HG02571 (cell line): ENCODE measurements around the gene MPLKIP.
"Not testable (repeated sequence)": the region's sequence is repeated elsewhere in the genome, so short reads cannot be mapped to it uniquely, and the experiment has no call there.

ENCODE experiments used
- ATAC-seq: cut with Tn5 transposase; IDR thresholded peaks from one replicate; pipeline ENCODE4 v1.9.1; 2021; ENCODE audit warnings: mild to moderate bottlenecking, moderate library complexity; ENCODE audit not compliant: unreplicated experiment

Gene MPLKIP

DNA sequence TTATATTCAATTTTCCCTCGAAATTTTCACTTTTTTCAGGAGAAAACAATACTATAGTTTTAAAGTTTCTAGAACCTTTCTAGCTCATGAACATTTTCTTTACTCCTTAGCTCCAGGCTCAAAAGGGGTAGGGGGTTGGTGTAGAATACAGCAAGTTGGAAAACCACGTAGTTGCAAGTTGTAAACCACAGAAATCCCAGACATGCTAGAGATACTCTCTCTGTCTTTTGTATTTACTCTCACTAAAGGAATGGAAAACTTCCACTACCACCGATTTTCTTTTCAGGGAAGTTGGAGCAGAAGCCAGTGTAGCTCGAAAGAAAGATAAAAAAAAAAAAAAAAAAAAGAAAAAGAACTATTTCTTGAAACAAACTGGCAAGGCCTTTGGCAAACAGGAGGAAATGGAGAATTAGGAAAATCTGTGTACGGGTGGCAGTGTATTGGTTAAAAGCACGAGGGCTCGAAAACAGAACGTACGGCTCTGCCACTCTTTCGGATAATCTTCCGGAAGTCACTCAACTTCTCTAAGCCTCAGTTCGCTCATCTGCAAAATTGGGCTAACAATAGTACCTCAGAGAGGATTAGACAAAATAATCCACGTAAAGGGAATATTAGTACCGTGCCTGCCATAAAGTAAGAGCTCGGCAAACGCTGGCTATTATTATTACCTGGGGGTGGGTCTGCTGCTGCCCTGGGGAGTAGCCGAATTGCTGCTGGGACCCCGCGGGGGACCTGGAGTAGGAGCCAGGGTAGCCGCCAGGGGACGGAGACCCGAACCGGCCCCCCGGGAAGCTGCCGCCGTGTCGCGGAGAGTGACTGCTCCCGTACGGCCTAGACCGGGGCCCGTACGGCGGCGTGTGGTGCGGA lies 628 bp downstream of the MPLKIP start:
- ATAC-seq = peak; percentile 47

DNA sequence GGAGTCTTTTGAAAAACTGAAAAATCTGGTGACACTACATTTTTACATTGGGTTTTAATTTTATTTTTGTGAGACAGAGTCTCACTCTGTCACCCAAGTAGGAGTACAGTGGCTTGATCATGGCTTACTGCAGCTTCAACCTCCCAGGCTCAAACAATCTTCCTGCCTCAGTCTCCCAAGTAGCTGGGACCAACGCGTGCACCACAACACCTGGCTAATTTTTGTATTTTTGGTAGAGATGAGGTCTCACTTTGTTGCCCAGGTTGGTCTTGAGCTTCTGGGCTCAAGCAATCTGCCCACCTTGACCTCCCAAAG lies 11.5 kb downstream of the MPLKIP start:
- ATAC-seq = no peak

DNA sequence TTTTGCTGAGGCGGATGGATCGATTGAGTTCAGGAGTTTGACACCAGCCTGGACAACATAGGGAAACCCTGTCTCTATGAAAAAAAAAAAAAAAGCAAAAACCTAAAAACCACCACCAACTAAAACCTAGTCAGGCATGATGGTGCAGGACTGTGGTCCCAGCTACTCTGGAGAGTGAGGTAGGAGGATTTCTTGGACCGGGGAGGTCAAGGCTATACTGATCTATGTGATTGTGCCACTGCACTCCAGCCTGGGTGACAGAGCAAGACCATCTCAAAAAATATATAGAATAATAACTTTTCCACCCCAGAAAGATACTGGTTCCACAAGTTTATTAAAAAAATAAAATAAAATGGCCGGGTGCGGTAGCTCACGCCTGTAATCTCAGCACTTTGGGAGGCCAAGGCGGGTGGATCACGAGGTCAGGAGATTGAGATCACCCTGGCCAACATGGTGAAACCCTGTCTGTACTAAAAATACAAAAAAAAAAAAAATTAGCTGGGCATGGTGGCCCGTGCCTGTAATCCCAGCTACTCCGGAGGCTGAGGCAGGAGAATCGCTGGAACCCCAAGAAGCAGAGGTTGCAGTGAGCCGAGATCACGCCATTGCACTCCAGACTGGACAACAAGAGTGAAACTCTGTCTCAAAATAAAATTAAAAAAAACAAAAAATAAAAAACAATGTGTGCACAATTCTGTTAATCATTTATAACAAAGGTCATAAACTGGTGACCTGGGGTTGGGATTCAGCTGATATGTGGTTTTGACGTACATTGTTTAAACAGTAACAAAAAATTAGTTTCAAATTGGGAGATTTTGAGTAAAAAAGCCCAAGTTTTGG lies 12.1 kb downstream of the MPLKIP start:
- ATAC-seq = not testable (repeated sequence)

DNA sequence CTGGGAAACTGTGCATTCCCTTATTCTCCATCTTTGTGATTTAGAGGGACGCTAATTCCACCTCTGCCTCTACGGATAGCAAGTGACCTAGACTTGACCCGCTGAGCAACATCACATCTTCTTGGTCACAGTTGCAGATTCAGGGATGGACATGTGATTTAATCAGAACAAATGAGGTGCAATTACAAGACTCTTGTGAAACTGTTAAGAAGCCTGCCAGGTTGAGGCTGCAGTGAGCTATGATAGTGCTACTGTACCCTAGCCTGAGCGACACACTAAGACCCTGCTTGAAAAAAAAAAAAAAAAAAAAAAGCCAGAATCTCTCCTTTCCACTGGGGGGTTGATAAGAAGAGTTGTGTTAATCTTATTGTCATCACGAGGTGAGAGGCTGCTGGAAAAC lies 14.4 kb downstream of the MPLKIP start:
- no peak for ATAC-seq

DNA sequence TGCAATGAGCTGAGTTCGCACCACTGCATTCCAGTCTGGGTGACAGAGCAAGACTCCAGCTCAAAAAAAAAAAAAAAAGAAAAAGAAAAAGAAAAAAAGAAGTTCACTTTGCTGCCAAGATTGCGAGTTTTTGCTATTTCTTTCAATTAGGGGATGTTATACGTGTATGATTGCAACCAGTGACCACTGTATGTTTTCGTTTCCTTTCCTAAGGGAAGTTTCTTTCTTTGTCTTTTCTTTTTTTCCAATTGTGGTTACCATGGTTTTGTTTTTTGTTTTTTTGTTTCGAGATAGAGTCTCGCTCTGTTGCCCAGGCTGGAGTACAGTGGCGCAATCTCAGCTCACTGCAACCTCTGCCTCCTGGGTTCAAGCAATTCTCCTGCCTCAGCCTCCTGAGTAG lies 16.2 kb downstream of the MPLKIP start:
- ATAC-seq = not testable (repeated sequence)

DNA sequence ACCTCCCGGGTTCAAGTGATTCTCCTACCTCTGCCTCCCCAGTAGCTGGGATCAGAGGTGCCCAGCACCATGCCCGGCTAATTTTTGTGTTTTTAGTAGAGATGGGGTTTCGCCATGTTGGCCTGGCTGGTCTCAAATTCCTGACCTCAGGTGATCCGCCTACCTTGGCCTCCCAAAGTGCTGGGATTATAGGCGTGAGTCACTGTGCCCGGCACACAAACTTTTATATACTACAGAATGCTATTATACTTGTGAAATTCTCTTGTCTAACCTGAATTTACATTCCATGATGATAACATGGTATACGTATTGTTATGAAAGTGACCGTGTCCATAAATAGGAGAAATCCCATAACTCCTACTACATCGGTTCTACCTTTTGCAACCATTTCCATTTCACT lies 17.2 kb downstream of the MPLKIP start:
- ATAC-seq = not testable (repeated sequence)

DNA sequence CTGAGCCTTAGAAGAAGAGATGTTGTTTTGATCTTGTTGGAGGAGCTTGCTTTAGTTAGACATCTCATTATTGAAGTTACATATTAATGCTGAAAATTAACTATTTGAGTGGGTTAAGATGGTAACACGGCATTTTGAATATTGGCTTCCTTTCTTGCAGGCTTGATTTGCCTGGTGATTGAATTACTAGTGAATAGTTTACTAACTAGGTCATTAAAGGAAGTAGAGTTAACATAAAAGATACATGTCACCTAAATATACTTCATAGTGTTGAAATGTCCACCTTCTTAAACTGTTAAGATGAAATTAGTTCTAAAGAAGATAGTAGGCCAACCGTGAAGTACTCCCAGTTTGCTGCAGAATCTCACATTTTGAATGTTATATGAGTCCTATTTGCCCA lies 18.5 kb downstream of the MPLKIP start:
- no peak for ATAC-seq

DNA sequence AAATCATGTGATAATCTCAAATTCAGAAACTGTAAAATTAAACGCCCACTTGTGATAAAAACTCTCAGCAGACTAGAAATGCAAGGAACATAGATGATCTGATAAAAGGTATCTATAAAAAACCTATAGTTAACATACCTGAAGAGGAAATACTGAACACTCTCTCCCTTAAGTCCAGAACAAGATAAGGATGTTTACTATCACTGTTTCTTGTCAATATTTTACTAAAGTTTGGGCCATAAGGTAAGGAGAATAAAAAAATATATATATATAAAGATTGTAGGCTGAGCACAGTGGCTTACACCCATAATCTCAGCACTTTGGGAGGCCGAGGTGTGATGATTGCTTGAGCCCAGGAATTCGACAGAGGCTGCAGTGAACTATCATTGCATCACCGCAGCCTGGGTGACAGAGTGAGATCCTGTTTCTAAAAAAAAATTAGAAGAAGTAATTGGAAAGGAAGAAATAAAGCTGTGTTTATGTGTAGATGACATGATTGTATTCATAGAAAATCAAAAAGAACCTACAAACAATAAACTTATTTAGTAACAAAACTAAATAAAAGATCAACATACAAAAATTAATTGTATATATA lies 28.4 kb downstream of the MPLKIP start:
- no peak for ATAC-seq

DNA sequence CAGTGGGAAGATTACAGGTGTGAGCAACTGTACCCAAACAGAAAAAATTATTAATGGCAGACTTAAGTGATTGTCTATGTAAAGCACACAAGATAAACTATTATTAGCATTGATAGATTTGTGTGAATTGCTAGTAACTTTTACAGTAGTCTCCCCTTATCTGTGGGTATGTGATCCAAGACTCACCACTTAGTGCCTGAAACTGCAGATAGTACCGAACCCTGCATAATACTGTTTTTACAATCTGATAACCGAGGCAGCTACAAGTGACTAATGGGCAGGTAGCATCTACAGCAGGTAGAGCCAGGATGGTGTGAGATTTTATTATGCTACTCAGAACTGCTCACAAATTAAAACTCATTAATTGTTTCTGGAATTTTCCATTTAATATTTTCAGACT lies 31.5 kb downstream of the MPLKIP start:
- no peak for ATAC-seq

DNA sequence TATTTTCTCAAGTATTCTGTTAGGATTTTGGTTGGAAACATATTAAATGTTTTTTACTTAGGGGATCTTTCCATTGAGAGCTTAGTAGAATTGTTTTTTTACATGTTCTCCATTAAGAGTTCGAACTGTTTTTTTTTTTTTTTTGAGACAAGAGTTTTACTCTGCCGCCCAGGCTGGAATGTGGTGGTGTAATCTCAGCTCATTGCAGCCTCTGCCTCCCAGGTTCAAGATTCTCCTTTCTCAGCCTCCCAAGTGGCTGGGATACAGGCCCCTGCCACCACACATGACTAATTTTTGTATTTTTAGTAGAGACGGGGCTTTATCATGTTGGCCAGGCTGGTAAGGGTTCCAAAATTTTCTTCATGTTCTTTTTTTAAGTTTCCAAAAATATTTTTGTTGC lies 33.2 kb downstream of the MPLKIP start:
- no peak for ATAC-seq

DNA sequence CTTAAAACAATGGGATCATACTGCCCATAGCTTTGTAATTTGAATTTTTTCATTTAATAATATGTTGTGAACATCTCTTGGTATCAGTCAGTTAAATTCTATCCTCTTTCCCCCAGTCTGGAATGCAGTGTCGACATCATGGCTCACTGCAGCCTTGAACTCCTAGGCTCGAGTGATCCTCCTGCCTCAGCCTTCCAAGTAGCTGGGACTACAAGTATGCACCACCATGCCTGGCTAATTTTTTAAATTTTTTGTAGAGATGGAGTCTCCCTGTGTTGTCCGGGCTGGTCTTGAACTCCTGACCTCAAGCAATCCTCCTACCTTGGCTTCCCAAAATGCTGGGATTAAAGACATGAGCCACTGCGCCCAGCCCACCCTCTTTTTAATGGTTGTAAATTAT lies 34.6 kb downstream of the MPLKIP start:
- ATAC-seq = no peak

DNA sequence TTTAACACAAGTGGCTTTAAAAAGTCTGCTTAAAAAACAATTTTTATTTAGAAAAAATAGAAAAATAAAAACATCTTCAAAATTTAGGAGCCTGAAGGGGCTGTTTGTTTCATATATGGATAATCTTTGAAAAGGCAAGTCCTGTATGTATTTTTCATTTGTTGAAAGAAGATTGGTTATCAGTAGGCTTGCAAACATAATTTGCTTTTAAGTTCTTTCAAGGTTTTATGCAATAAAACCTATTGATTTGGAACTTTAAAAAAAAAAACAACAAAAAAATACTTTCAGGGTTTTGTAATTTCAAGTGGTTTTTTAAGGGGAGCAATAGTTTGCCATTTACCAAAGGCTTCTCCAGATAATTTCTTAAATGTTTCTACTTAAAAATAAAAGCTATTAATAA lies 35.6 kb downstream of the MPLKIP start:
- no peak for ATAC-seq

DNA sequence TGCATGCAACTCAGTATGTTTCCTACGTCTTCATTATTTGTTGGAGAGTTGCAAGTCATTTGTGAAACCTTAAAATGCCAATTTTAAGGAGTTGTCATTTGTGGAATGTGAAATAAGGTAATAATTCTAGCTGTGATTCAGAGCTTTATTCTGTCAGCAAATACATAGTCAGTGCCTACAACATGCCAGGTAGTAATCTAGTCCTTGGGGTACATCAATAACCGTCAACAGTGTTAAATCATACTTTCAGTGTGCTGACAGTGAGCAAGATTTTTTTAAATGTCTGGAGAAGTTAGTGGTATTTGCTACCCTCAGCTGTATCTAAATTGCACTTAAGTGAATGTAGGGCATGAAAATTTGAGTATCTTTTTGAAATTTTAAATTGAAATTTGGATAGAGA lies 36.7 kb downstream of the MPLKIP start:
- no peak for ATAC-seq

DNA sequence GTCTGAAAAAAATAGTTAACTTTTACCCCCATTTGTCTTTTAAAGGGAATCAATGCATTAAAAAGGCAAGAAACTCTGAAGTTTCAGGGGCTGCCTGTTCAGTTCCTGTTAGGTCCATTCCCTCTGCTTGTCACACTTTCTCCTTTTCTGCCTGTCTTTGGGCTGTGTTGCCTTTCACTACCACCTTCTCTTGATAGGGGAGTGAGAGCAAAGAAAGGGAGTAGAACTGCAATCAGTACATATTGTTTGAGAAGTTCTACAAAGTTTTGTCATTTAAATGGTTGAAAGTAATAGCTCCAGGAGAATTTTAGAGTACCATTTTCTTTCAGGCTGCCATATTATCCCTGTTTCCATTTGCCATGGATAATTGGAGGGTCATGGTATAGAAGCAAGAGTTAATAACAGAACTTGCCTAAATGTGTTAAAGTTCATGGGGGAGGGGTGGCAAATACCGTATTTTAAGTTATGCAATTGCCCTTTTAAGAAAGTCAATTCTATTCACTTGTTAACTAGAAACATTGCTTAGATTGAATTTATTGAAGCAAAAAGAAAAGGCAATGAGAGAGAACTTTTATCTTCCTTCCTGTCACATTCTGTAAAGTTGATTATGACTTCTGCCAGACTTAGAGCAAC lies 38.6 kb downstream of the MPLKIP start:
- no peak for ATAC-seq

DNA sequence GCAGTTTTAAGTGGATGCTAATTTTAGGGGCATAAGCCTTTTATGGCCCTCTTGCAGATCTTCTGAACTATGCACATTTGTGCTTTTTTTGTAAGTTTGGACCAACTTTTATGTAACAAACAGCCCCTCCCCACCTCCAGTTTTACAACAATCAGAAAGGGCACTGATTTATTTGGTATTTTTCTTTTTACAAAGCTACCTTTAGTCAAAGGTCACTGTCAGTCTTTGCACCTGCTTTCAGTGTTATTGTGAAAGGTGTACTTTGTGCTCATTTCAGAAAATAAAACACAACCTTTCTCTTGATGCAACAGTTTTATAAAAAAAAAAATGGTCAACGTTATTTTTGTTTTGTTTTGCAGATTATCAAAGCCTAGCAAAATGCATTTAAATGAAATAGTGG lies 39.2 kb downstream of the MPLKIP start:
- no peak for ATAC-seq

DNA sequence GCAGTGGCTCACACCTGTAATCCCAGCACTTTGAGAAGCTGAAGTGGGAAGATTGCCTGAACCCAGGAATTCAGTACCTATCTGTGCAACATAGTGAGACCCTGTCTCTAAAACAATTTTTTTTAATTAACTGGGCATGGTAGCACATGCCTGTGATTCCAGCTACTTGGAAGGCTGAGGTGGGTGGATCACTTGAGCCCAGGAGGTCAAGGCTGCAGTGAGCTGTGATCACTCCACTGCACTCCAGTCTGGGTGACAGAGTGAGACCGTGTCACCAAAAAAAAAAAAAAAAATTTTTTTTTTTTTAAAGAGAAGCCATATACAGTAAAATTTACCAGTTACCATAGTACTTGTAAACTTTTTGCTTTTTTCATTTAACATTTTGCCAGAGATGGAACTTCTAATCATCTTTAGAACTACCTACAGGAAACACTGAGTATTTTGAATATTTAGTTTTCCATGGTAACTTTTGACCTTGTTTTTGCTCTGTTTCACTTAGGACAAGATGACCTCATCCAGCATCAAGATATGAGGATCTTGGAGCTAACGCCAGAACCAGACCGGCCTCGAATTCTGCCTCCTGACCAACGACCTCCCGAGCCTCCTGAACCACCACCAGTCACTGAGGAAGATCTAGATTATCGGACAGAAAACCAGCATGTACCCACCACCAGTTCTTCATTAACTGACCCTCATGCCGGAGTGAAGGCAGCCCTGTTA lies 40.6 kb downstream of the MPLKIP start:
- no peak for ATAC-seq

DNA sequence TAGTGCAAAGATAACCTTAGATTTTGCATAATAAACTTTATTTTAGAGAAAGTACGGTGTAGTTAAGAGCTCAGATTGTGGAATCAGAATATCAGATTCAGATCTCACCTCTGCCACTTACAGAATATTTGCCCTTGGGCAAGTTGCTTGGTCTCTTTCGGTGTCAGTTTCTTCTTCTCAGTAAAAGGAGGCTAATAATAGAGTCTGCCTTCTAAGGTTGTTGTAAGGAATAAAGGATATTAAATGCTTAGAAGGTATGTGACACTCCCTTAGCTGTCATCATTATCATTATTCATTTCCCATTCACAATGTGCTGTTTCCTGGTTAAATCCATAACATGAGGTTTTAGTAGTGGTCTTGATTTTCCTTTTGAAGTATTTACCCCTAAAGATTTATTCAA lies 42.2 kb downstream of the MPLKIP start:
- no peak for ATAC-seq

DNA sequence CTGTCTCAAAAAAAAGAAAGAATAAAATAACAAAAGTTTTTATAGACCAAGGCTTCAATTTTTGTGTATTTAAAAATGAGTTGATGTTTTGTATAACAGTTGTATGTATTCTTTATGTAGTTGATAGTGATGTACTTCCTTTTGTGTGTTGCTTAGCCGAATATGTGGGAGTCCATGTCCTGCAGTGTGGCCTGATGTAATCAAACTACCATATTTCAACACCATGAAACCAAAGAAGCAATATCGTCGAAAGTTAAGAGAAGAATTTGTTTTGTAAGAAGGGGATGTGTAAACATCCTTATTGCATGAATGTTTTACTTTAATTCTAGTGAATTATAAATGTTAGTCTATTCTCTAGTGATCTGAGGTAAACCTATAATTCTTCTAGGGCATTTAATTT lies 56.6 kb downstream of the MPLKIP start:
- no peak for ATAC-seq
